GM21576 (cell line): ENCODE data around the gene GPC5.

Source experiments
- ATAC-seq: cut with Tn5 transposase; IDR thresholded peaks from one replicate; pipeline ENCODE4 v1.9.1; 2021; ENCODE audit warnings: mild to moderate bottlenecking, moderate library complexity; ENCODE audit not compliant: unreplicated experiment

The GPC5 gene

DNA sequence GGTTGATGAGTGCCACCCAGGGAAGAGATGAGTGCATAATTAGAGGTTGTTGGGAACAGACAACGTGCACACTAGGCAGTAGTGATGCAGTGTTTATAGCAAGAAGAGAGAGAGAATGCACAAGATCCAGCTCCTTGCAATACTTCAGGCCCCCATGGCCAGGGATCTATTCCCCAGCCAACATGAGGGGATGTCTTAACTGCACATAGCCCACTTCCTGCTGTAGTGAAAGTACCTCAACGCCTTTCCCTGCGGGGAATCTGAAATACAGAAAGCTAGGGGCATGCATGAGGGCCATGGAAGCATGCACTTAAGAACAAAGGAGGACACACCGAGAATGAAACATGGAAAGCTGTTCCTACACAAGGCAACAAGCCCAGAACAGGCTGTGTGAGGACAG lies 1191.5 kb downstream of the GPC5 start:
- no peak for ATAC-seq

DNA sequence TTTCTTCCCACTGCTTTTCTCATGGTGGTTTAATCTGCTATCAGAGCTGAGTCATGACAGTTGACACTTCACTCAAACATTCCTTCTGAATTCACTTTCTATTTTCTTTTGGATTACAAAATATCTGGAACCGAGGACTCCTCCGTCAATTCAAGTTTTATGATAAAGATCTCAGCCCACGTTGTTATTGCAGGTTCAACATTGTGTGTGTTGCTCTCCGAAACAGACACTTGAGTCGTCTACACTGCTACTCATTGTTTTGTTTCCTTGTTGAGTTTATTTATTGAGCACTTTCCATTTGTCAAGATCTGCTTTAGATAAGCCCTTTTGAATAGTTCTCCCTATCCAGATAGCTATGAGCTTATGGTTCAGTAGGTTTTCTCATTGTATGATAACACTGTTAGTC lies 1192.1 kb downstream of the GPC5 start:
- no peak for ATAC-seq

DNA sequence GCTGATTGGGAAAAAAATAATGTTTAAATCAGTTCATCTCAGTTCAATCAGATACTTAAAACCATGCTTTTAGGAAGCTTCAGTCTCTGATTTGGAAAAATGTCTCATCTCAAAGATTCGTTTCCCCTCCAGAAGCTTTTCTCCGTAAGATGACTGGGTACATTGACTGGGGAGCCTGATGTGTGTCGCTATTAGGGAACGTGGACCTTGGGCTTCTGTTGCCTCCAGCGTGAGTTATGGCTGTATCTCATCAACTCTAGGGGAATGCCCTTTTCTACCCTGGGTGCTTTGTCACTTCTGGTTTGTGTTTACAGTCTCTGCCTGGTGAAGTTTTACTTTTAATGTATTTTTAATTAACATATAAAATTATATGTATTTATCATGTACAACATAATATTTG lies 1192.7 kb downstream of the GPC5 start:
- no peak for ATAC-seq

DNA sequence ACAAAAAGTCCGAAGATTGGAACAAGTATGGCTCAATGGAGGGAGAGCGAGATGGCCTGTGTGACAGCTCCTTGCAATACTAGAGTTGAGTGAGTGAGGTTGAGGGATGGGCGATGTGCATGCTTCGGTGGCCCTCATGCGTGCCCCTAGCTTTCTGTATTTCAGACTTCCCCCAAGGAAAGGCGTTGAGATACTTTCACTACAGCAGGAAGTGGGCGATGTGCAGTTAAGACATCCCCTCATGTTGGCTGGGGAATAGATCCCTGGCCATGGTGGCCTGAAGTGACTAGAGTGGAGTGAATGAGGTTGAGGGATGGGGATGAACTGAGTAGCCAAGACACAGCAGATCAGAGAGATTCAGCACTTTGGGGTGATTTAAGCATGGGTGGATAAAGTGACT lies 1194.3 kb downstream of the GPC5 start:
- ATAC-seq = no peak

DNA sequence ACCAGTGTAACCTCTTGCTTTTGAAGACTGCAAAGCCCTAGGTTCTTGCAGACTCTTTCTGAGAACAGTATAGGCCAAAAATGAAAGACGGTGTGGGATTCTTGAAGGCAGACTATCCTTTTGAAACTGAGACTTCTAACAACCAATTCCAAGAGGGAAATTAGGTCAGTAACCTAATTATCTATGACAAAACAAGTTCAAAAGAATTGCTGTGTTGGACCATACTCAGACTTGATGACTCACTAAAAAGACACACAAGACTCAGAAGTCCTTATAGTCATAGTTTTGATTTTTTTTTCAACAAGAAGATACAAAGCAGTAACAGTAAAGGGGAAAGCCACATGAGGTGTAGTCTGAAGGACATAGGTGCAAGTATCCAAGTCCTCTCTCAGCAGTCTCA lies 1204.1 kb downstream of the GPC5 start:
- no peak for ATAC-seq

DNA sequence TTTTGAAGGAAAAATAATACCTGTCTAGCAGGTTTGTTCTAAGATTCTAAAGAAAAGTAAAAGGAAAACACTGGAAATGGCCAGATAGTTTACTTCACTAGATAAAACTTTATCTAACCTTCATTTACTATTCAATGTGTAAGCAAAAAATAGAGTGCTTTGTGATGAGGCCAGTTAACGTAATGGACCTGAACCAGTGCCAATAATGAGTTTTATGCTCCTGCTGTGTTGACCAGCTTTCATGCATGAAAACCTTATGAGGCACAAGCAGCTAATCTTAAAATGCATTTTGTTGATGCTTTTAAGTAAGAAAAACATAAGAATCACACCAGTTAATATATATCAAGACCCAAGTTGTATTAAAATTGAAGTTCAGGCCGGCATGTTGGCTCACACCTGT lies 1211.0 kb downstream of the GPC5 start:
- no peak for ATAC-seq

DNA sequence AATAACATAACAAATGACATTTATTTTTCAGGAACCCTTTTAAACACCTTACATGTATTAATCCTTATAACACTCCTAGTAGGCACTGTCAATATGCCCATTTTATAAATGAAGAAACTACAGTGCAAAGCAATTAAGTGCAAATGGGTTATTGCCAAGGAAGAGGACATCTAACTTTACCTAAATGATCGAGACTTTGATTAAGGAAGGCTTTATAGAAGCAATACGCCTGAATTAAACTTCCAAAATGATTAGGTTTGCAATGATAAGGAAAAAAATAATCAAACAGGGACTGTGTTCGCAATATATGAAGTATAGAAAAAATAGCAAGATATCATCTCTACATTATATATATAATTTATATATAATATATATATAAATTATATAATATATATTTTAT lies 1214.5 kb downstream of the GPC5 start:
- ATAC-seq = no peak

DNA sequence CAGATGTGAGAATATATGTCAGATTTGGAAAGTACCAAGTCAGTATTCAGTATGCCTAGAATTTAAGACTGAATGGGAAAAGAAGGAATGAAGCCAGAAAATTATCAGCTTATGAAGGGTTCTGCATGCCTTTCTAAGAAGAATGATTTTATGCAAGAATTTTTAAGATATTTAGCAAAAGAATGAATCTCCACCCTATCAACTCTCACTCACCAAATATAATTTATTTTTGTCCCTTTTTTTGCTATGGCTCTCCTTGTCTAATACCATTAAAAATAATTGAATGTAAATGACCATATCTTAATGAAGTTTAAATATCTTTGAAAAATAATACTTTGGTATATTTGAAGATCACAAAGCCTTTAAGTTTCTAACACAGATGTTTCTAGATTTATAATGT lies 1215.5 kb downstream of the GPC5 start:
- no peak for ATAC-seq

DNA sequence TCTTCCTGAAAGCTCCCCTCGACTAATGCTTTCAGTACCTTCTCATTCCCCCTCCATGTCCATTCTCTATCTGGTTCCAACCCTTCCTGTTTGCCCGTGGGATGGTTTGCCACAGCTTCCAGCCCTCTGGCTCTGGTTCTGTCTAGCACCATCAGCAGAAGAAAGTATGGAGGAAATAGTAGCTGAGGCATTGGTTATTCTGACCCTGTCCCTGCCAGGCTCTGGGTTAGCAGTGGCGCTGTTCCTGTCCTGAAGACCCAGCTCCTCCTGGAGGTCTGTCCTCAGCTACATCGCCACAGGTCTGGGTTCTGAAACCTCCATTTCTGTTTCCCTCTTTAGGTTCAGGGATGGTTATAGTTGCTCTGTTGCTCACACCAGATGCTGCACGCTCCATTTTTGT lies 1223.6 kb downstream of the GPC5 start:
- no peak for ATAC-seq

DNA sequence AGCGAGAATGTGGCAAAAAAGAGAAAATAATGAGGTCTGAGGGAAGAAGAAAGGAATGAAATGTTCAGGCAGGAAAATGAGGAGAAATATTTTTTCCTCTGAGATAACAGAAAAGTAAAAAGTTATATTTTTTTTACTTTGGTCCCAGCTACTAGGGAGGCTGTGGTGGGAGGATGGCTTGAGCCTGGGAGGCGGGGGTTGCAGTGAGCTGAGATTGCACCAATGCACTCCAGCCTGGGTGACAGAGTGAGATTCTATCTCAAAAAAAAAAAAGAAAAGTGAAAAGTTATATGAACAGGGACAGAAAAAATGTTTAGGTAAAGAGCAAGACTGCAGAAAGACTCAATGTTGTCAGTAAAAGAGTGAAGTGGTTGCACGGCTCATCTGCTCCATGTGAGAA lies 1224.5 kb downstream of the GPC5 start:
- no peak for ATAC-seq

DNA sequence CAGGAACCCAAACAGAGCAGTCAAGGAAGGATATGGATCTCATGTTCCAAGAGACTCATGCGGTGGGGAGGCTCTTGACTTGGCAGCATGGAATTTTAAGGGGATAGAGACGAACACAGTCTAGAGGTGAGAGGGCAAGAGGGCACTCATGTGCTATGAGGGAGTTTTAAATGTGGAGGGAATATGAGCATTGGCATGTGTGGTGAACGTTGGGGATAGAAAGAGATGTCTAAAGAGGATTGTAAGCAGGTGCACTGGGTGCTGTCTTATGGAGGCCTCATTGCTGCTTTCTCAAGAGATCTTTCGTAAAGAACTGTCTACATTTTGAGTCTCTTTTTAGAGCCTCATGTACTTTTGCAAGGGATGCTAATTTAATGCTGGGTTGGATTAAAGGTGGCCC lies 1227.9 kb downstream of the GPC5 start:
- no peak for ATAC-seq

DNA sequence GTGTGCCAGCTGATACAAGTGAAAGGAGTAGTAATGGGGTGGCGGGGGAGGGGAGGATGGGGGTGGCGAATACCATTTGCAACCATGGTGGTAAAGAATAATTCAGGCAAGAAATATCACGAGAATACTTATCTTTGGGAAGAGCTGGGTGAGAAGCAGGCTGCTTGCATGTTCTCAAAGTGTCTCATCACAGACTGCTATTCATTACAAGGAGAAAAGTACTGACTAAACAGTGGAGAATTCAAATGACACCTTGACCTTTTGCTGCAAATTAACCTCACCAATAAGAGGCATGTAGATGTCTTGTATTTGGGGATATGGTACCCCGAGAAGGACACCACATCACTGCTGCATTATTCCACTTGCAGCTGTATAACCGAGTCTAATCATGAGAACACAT lies 1242.5 kb downstream of the GPC5 start:
- no peak for ATAC-seq

DNA sequence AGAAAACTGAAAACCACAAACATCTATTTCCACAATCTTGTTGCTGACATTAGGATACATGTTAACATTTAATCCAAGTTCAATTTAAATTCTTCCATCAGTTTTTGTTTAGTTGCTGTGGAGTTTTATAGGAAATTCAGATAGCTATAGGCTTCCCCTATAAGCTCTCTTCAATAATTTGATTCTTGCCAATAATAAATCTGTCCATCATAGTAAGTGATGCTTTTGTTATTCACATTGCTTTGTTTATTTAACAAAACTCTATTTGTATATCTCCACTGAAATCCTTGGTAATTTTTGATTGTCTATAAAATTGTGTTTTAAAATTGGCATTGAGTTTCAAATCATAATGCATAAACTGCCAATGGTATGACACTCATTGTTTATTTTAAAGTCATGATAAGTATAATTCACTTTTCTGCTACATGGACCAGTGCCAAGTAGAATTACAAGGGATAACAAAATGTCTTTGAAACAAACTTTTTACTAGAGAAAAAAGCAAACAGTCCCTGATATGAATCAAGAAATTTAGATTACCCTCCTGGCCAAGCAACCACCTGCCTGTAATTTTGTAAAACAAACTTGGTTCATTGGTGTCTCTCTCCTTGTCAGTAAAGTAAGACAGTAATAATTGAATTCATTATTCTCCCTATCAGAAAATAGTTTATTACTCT lies 1250.9 kb downstream of the GPC5 start:
- ATAC-seq = no peak

DNA sequence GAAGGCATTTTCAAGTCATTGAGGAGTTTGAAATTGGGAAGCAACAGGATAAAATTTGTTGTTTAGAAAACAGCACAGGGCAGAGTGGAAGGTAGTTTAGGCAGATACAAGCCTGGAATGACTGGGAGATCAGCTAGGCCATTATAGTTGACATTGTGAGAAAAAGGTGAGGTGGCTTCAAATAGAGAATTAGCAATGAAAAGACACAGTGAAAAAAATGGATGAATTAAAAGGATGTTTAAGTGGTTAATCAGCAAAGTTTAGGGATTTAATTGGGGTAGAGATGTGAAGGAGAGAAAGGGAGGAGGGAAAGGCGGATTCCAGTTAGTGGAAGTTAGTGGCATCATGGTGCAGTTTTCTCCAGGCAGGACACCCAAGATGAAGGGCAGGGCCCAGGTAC lies 1257.7 kb downstream of the GPC5 start:
- ATAC-seq = no peak

DNA sequence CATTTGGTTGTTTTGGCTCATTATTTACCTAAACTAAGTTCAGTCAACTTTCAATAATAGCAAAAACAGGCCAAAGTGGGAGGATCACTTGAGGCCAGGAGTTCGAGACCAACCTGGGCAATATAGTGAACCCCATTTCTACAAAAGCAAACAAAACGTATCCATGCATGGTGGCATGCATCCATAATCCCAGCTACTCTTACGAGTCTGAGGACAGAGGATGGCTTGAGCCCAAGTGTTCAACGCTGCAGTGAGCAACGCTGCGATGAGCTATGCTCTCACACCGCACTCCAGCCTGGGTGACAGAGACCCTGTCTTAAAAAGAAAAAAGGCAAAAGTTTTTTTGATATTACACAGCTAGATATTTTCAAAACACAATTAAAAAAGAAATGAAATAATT lies 1258.2 kb downstream of the GPC5 start:
- no peak for ATAC-seq

DNA sequence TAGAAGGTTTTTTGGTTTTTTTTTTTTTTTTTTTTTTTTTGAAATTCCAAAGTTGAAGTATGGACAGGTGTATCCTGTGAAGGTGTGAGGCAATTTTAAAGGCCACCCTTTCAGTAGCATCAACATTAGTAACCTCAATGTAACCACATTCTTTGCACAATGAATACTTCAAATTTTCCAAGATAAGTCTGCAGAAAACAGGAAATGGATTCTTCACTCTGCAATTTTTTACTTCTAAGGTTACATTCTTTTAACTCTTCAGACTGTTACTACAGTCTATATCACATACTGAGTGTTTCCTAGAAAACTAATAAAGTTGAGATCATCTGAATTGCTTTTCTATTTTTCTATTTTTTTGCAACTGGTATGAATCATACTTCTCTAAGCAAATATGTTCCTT lies 1259.1 kb downstream of the GPC5 start:
- ATAC-seq = no peak

DNA sequence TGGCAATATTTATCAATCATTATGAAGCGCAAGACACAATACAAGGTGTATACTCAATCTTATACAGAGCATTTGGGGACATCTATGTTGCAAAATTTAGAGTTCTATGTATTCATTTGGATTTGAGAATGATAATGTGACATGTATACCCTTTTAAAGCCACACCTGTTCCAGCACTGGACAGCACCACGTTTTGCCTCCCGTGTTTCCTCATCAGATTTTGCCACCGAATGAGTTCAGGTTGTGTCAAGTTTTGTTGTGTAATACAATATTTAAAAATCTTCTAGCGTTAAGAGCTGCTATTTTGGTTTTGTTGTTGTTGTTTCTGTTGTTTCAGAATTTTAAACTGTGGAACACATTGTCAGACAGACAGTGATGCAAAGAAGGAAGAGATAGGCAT lies 1259.9 kb downstream of the GPC5 start:
- ATAC-seq = no peak

DNA sequence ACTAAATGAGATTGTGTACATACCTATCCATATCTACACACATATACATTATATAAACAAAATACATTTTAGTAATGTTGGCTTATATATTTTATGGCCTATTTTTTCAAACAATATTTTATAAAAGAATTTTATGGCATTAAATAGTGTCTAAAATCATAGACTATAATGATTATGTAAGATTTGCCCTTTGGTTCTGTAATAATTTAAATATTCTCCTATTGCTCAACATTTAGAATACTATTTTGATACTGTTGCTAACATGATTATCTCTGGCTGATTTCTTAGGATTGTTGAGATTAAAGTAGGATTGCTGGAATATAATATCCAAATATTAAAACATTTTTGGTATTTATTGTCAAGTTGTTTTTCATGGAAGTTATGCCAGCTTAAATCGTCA lies 1263.0 kb downstream of the GPC5 start:
- ATAC-seq = no peak

DNA sequence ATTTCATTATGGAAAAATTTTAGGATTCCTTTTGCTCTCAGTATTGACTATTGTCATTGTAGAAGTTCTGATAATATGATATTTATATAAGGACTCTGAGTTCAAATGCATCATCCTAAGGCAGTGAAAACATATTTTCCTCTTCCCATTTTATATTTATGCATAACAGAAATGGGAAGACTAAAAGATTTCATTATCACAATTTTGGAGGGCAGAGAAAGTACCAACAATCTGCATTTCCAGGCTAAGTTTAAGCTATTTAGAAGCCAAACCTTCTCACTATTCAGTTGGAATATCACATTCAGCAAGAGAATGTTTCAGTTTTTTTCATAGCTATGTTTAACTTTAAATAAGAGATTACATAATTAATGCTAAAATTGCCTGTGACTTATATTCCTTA lies 1269.7 kb downstream of the GPC5 start:
- ATAC-seq = no peak

DNA sequence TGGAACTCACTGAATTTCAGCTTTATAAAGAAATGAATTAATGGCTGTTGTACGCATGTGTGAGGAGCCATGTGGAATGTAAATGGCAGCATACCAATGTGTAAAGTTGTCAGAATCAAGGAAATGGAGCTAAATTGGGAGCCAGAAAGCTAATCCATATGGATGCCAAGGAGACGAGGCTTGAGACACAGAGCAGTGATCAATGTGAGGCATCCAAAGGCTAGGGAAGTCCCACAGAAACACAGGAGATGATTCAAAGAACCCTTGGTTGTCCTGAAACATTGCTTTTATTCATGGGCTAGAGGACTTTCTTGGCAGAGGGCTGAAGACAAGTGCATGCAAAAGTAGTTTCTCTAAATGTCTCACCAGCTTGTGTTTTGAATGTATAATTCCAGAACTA lies 1271.7 kb downstream of the GPC5 start:
- no peak for ATAC-seq

DNA sequence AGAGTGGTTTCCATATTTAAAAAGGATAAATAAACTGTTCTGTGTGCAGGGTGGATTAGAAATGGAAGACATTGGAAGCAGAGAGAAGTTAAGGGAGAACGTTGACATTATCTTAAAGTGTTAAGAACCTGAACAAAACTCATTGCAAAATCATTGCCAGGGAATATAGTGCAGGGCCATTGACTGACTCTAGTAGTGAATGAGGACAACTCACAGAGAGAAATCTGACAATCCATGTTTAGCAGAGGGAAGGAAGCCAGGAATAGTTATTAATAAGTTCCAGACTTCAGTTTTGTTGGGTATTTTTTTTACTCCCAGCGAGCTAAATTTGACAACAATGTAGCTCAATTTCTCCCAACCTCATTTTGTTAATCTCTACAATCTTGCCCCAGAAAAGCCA lies 1273.4 kb downstream of the GPC5 start:
- no peak for ATAC-seq

DNA sequence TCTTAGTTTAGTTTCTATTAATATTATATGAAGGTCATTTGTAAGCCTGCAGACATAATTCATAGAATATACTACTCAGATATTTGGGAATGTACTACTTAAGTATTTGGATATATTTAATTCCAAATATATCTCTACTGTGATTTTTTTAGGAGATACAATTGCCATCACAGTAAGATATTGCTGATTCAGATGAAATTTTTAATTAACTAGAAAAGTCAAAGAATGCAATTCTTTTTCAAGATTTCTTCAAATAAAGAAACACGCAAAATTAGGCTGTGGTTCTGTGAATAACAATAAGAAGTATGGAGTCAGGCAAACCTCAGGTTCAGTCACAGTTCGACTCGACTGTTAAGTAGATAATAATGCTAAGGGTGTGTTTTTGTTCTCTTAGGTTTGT lies 1277.8 kb downstream of the GPC5 start:
- no peak for ATAC-seq

DNA sequence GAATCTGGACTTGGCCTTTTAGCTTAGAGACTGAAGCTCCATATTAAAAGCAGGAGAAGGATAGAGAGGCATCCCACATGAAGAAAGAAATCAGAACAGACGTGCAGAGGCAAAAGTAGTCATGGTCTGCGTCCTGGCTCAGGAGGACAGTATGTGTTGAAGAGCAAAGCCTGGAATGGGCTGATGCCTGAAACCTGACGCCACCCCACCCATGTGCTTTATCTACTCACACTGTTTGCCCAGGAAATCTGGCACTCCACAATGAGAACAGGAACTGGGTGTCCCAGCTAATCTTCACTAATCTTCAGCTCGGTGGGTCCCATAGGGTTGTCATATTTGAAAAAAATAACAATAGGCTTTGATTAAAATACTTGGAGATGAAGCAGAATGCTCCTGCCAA lies 1279.2 kb downstream of the GPC5 start:
- no peak for ATAC-seq

DNA sequence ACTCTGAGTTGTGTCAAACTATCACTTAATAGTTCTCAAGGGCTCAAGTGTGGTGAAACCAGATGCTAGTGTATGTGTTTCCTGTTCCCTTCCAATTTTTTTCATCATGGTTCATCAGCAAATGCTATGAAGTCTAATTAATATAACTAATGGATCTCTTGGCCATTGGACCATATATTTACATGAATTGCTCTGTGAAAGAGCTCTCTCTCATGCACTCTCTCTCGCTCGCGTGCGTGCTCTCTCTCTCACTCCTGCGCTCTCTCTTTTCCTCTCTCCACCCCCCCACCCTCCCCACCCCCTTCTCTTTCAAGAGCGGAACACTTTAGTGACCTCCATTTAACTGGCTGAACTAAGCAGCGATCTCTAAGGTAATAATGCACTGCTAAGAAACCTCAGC lies 1281.2 kb downstream of the GPC5 start:
- no peak for ATAC-seq
